Fibroblast of mammary gland (primary cell): ENCODE data around the gene DNAJC5G.

ENCODE experiments used
- DNase-seq: peaks from one replicate; pipeline ENCODE4 v3.0.0-alpha.2; 2010; ENCODE audit warnings: low read depth
- H3K4me3 ChIP-seq: 2 replicates; pipeline ENCODE4 v1.5.1; 2011; ENCODE audit warnings: low read depth, mild to moderate bottlenecking, low read length, moderate library complexity; ENCODE audit not compliant: control insufficient read depth
- TF ChIP-seq, protein P1 (sequence below): conservative IDR thresholded peaks from 2 replicates; pipeline ENCODE4 v1.5.1; 2011; ENCODE audit warnings: low read depth, low read length, inconsistent platforms; ENCODE audit not compliant: control insufficient read depth, insufficient read depth

Gene DNAJC5G

DNA sequence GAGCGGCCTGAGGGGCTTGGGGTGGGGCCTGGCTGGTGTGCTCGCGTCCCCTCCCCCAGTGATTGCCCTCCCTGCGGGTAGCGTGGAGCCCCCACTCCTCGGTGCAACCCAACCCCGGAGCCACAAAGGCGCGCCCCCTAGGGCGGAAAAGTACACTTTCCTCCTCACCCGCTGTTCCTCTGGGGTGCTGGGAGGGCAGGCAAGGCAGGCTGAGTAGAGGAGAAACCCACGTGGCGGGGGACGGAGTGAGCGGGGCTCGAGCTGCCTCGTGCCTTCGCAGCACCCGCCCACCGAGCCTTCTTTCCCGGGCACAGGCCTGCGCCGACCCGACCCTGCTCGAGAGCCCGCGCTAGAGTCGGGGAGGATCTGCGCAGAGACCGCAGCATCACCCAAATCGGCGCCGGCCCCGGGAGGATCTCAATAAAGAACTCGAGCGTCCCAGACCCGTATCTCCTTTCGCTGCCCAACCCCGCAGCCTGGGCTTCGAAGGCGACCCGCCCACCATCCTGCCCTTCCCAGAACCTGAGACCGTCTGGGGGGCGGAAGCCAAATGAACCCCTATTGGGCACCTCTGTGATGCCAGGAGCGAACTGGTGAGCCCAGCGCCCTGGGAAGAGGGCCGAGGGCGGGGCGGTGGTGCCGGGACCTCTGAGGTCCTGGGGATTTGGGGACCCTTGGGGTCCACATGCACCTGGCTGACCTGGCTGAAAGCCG lies 31.5 kb downstream of the DNAJC5G start:
- TF ChIP-seq, protein P1, sequence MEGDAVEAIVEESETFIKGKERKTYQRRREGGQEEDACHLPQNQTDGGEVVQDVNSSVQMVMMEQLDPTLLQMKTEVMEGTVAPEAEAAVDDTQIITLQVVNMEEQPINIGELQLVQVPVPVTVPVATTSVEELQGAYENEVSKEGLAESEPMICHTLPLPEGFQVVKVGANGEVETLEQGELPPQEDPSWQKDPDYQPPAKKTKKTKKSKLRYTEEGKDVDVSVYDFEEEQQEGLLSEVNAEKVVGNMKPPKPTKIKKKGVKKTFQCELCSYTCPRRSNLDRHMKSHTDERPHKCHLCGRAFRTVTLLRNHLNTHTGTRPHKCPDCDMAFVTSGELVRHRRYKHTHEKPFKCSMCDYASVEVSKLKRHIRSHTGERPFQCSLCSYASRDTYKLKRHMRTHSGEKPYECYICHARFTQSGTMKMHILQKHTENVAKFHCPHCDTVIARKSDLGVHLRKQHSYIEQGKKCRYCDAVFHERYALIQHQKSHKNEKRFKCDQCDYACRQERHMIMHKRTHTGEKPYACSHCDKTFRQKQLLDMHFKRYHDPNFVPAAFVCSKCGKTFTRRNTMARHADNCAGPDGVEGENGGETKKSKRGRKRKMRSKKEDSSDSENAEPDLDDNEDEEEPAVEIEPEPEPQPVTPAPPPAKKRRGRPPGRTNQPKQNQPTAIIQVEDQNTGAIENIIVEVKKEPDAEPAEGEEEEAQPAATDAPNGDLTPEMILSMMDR = no peak
- no peak for DNase-seq
- no peak overlapping the region for H3K4me3 ChIP-seq

DNA sequence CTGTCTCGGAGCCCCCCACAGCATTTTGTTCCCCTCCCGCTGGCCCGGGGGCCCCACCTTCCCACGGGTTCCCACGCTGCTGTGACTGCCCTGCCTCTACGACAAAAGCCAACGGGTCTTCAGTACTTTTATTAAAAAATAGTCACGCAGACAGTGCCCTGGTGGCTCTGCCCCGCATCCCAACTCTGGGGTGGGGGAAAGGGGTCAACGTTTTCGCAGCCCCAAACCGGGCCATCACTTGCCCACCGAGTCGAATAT lies 32.0 kb downstream of the DNAJC5G start:
- DNase-seq = no peak
- TF ChIP-seq, protein P1 = no peak
- H3K4me3 ChIP-seq = no peak overlapping the region

DNA sequence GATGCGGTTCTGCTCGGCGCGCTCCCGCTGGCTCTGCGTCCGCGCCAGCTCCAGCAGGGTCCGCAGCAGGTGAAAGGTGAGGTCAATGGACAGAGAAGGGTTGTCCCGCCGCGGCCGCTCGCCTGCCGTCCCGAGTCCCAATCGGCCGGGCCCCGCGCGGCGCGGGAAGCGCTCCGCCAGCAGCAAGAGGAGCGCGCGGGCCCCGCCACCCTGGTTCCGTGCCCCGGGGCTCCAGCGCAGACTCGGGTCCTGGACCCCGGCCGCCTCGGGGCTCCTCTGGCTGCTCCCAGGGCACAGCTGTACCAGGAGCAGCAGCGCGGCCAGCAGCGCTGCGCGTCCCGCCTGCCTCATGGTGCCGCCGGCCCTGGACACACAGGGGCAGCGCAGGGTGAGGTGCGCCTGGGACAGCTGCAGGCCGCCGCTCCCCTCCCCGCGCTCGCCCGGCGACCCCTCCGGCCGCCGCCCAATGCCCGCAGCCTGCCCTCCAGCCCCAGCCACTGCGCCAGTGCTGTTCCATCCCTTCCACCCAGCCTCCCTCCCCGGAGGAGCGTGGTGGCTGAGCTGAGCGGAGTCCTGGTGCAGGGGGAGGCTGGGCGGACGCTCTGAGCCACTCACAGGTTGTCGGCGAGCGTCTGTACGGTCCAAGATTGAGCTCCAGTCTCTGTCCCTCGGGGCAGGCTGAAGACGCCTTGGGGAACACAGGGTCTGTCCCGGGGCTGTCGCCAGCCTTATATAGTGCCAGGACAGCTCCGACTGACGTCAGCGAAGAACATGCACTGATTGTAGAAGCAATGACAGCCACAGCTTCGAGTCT lies 32.5 kb downstream of the DNAJC5G start:
- no peak overlapping the region for H3K4me3 ChIP-seq
- TF ChIP-seq, protein P1 = no peak
- DNase-seq = no peak

DNA sequence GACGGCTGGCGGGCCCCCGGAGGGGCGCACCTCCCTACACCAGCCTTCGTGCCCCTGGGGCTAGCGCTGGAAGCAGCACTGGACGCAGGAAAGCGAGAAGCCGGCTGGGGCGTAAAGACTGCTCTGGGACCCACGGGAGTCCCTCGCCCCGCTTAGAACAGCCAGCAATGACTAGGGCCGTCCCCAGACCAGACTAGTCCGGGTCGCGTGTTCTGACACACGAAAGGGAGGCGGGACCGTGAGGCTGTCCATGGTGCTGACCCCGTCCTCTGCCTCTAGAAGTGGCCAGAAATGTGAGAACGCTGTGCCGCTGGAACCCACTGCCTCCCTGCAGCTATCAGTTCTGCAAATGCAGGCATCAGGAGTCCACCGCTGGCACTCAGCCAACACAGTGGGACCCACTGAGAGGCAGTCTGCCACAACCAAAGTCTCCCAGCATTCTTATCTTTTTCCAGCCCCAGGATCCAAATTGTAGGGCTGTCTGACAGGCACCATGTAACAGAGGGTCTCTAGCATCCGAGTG lies 33.2 kb downstream of the DNAJC5G start, which contains the start of gene UCN:
UCN (minus strand) TSS at position 87 of the 523 bp plus-strand sequence. CDS start 550 bp downstream, outside the sequence.
- no peak within 1 kb of the TSS for H3K4me3 ChIP-seq
- peak; percentile 36 for DNase-seq
- TF ChIP-seq, protein P1 = no peak

DNA sequence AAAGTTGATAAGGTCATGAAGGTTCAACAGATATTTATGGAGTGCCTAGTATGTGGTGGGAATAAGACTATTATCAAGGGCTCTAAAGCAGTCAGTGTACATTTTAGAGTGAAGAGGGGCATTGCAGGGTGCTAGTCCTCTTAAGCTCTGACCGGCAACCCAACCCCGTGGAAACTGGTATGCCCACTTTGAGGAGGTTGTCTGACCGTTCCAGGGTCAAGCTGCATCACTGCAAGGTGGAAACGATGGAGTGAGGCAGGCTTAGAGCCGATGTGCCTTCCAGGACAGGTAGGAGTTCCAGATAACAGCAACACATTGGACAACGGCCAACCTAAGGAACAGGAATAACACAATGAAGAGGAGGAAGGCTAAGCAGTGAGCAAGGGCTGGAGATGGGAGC lies 34.4 kb downstream of the DNAJC5G start:
- TF ChIP-seq, protein P1 = no peak
- no peak for DNase-seq
- H3K4me3 ChIP-seq = no peak overlapping the region

DNA sequence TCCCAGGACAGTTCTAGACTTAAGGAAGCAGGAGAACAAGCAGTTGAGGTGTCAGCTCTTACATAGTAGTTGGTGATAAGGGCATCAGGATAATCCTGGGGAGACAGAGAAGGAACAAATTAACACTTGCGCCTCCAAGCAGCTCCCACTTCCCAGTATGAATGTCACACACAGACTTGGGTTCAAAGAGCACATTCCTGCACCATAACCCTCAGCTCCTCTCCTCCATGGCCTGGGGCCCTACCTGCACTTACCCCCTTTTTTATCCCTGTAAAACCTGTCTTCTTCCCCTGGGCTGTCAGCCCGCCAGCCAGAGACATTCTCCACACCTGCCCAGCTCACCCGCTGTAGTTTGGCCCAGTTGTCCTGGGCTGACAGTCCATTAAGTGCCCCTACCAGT lies 36.9 kb downstream of the DNAJC5G start:
- DNase-seq = no peak
- no peak overlapping the region for H3K4me3 ChIP-seq
- TF ChIP-seq, protein P1 = no peak
